Right lobe of liver (tissue), 6 donors: ENCODE measurements around the gene UNKL. TPM values are rescaled to one million over a fixed set of nuclear protein-coding genes. Genes with fewer than 3 reads are reported as not detected.

Experiments used
- ATAC-seq, 4 donors: fragments of 200-7000 bp; cut with Tn5 transposase; one replicate each; pipeline ENCODE4 v1.9.1; 2020; ENCODE audit warnings: mild to moderate bottlenecking in 4 of 4, moderate library complexity in 4 of 4
- DNase-seq, 3 donors: peaks; one replicate each; pipeline ENCODE4 v3.0.0-alpha.2; 2020
- H3K27ac ChIP-seq, 3 donors: fragments of 200-600 bp; one replicate each; pipeline ENCODE4 v1.8.0; 2022
- H3K27me3 ChIP-seq, 2 donors: fragments of 200-600 bp; one replicate each; pipeline ENCODE4 v1.8.0; 2022
- H3K36me3 ChIP-seq, 4 donors: fragments of 200-600 bp; sonication (generic) in 1 of 4; one replicate each; pipeline versions ENCODE4 v1.5.1 to v1.8.0; 2017 to 2022; ENCODE audit warnings: control low read depth in 1 of 4
- H3K4me1 ChIP-seq, 4 donors: fragments of 200-600 bp; sonication (generic) in 1 of 4; one replicate each; pipeline versions ENCODE4 v1.5.1 to v1.8.0; 2017 to 2022; ENCODE audit warnings: control low read depth in 1 of 4
- H3K4me3 ChIP-seq, 3 donors: fragments of 200-600 bp; one replicate each; pipeline ENCODE4 v1.8.0; 2022
- H3K9me3 ChIP-seq, 4 donors: fragments of 200-600 bp; sonication (generic) in 1 of 4; one replicate each; pipeline versions ENCODE4 v1.5.1 to v1.8.0; 2017 to 2022; ENCODE audit warnings: control low read depth in 1 of 4
- CTCF ChIP-seq, 4 donors: fragments of 200-600 bp in 3 of 4; fragments of 450-650 bp in 1 of 4; IDR thresholded peaks; one replicate each; pipeline versions ENCODE4 v1.5.1 to v1.8.0; 2016 to 2022; ENCODE audit warnings: antibody characterized with exemption in 4 of 4, mild to moderate bottlenecking in 2 of 4
- POLR2A ChIP-seq: fragments of 450-650 bp; IDR thresholded peaks from one replicate; pipeline ENCODE4 v1.6.1; 2017; ENCODE audit warnings: antibody characterized with exemption, mild to moderate bottlenecking
- WGBS: methylation state at CpG from one replicate; pipeline ENCODE4 v1.1.6; 2018; ENCODE audit warnings: low coverage, low lambda C conversion rate; ENCODE audit not compliant: insufficient coverage; ENCODE audit errors: missing lambda C conversion rate; 5-methylcytosine and 5-hydroxymethylcytosine counted together
- intact Hi-C, 2 donors: fragments of 100-400 bp; cut with DNase I; formaldehyde crosslinking; loops; one replicate each; pipeline versions ENCODE4 v1.11.2 to v1.14.1; 2022
- total RNA-seq, 6 experiments: library from RNA; depleted of rRNA in 2 of 6; stranded (reverse); fragments of >200 nt in 2 of 6; fragmentation: NEBNext Ultra II Directional in 3 of 6; extraction: Animal tissue kit (Norgen Biotek cat#: 25700) in 3 of 6; gene quantifications; one replicate each; pipeline versions ENCODE4 v1.1.0 to v1.2.4, GENCODE V29; 2016 to 2023
- donor health status: DM: no; HTN: yes; CAD: no.
- donor health status: DM: no; HTN: no; CAD: no.
- donor health status: DM: no; HTN: no; CAD: no.
- donor health status: DM: no; HTN: yes; CAD: no.
- donor health status: DM: no; HTN: yes; CAD: no.

Gene UNKL
- total RNA-seq, 6 experiments from 2014 or later: 9.0 to 14.2 (median 12.0) TPM

GRCh38 chr16:1439058-1439698, 24.7 kb upstream of the UNKL start:
- no peaks in the 10 kb centered on the region for H3K4me1 ChIP-seq
- H3K4me3 ChIP-seq: no peak overlapping the region
- H3K27me3 ChIP-seq: no peaks in the 10 kb centered on the region
- H3K9me3 ChIP-seq: no peaks in the 10 kb centered on the region
- no peak for ATAC-seq
- H3K36me3 ChIP-seq: no peaks in the 10 kb centered on the region
- intact Hi-C loops: no loop called here
- no peak overlapping the region for H3K27ac ChIP-seq
- TF ChIP-seq CTCF (IDR thresholded peaks at IDR 0.05): no peak
- no peak for TF ChIP-seq POLR2A
- 88% methylated on average over 9 of the region's 27 CpGs for WGBS
- no peak for DNase-seq

- no peak for TF ChIP-seq CTCF (IDR thresholded peaks at IDR 0.05)
- H3K27ac ChIP-seq: no peak overlapping the region
- no peaks in the 10 kb centered on the region for H3K4me1 ChIP-seq
- intact Hi-C loops: no loop called here
- ATAC-seq (no peak), DNase-seq (no peak)
- H3K36me3 ChIP-seq: no peaks in the 10 kb centered on the region
- H3K9me3 ChIP-seq: no peaks in the 10 kb centered on the region
- no peak overlapping the region for H3K4me3 ChIP-seq
- H3K27me3 ChIP-seq: no peaks in the 10 kb centered on the region
- WGBS: no CpG with 5 or more reads among the region's 35 CpGs
Observed at GRCh38 chr16:1438229-1439057, 23.9 kb upstream of the UNKL start.

GRCh38 chr16:1437606-1438005, 23.1 kb upstream of the UNKL start:
- TF ChIP-seq CTCF (IDR thresholded peaks at IDR 0.05) (no peak), POLR2A (no peak)
- ATAC-seq: no peak
- DNase-seq: no peak
- no peaks in the 10 kb centered on the region for H3K27me3 ChIP-seq
- intact Hi-C loops: no loop called here
- H3K4me1 ChIP-seq: no peaks in the 10 kb centered on the region
- H3K36me3 ChIP-seq: no peaks in the 10 kb centered on the region
- H3K4me3 ChIP-seq: no peak overlapping the region
- H3K27ac ChIP-seq: no peak overlapping the region
- WGBS: 92% methylated on average over 4 of the region's 22 CpGs
- H3K9me3 ChIP-seq: no peaks in the 10 kb centered on the region

DNA sequence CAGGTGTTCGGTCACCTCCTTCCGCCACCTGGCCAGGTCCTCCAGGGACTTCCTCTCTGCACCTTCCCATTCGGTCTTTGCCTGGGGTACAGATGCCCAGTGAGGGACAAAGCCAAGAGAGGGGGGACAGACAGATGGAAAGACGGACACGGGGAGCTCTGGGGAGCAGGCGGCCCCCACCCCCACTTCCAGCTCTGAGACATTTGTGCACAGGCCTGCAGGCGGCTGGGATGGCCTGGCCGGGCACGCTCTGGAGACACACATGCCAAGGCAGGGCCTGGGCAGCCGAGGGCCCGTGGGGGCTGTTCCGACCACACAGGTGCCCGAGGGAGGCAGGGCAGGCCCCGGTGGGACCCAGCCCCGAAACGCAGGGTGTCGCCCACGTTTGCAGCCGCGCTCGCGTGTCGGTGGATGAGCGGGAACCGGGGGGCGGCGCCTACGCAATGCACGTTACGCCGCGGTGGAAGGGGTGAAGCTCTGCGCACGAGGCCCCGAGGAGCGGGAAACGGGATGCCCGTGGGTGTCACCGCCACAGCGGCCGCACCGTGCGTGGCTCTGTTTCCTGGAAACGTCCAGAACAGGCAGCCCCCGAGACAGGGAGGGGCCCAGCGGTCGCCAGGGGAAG, 22.3 kb upstream of the UNKL start:
- H3K4me3 ChIP-seq: no peak overlapping the region
- ATAC-seq (no peak), DNase-seq (no peak)
- 93% methylated on average over 39 of the region's 47 CpGs for WGBS
- H3K36me3 ChIP-seq: no peaks in the 10 kb centered on the region
- H3K27me3 ChIP-seq: no peaks in the 10 kb centered on the region
- no peak overlapping the region for H3K27ac ChIP-seq
- H3K9me3 ChIP-seq: no peaks in the 10 kb centered on the region
- TF ChIP-seq POLR2A (no peak), CTCF (IDR thresholded peaks at IDR 0.05) (no peak)
- intact Hi-C loops: no loop called here
- H3K4me1 ChIP-seq: no peaks in the 10 kb centered on the region
